Measurements from ENCODE around the gene CARNS1. TPM values are rescaled to one million over a fixed set of nuclear protein-coding genes. Genes with fewer than 3 reads are reported as not detected.

Gene CARNS1
- total and polyA plus RNA-seq, 2 of the 8 experiments (the other 6 are each of a cell fraction or from before 2014, with no cell fraction given), result 0.82 to 1.1 TPM

DNA sequence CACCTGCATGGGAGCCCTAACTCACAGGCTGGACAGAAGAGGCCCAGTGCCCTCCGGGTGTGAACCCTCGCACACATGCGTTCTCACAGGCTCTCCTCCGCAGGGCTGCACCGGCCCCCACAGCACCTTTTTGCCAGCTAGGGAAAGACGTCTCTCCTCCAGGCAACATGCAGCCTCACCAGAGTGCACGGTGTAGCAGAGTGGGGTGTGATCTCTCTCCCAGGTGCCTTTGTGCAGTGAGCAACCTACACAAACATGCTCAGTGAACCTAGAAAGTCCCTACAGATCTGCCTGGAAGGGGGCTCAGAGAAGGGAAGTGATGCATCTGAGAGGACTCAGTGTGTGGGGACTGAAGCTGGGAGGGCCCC is 3.7 kb upstream of the CARNS1 start:
- Histone ChIP-seq H3K14ac (ENCODE audit: insufficient read length) (no peak overlapping the region), H3K79me2 (ENCODE audit: control insufficient read depth in 1 of 2, insufficient read depth in 2 of 2, low read length in 2 of 2) (no peaks in the 10 kb centered on the region), H2BK5ac (ENCODE audit: low read depth, low read length) (no peak overlapping the region), H3K9ac (replicated peaks in 1 of 4; ENCODE audit: extremely low read depth in 1 of 4, low read depth in 3 of 4, low read length in 3 of 4) (0 out of 7 replicates have a peak overlapping the region, but pooled peaks of 1 of the 4 experiments have one; percentile 10), H4K8ac (ENCODE audit: extremely low read depth, insufficient read depth, low read length) (no peak overlapping the region), H3K23me2 (ENCODE audit: low read depth, low read length) (0 out of 2 replicates have a peak, but pooled peaks cover 3% of the 10 kb centered on the region), H3K9me3 (ENCODE audit: insufficient read depth in 2 of 2, low read depth in 1 of 2, low read length in 1 of 2) (no peaks in the 10 kb centered on the region), H2BK20ac (ENCODE audit: low read length) (no peak overlapping the region), H2BK12ac (ENCODE audit: low read depth, low read length) (no peak overlapping the region), H3K4ac (replicated peaks; ENCODE audit: insufficient read length, low read depth, low read length) (no peak overlapping the region), H3K23ac (ENCODE audit: insufficient read length) (no peak overlapping the region), H4K91ac (replicated peaks; ENCODE audit: insufficient read length, low read length) (no peak overlapping the region), H2BK120ac (replicated peaks; ENCODE audit: low read depth, low read length) (no peak overlapping the region), H3K4me1 (replicated peaks in 1 of 4; ENCODE audit: control insufficient read depth in 3 of 4, insufficient read depth in 4 of 4, low read length in 3 of 4) (peaks cover 4 to 22% (median 13%) of the 10 kb centered on the region in 4 experiments), H3K4me2 (ENCODE audit: insufficient read depth in 1 of 2, low read depth in 2 of 2, low read length in 2 of 2) (no peak overlapping the region), H2BK15ac (ENCODE audit: low read length) (no peak overlapping the region), H3K27ac (ENCODE audit: low read depth, low read length) (no peak overlapping the region), H4K5ac (ENCODE audit: insufficient read length, low read depth, low read length) (no peak overlapping the region), H3K56ac (replicated peaks; ENCODE audit: insufficient read length, low read depth, low read length) (no peak overlapping the region), H4K20me1 (replicated peaks in 1 of 2; ENCODE audit: control insufficient read depth in 1 of 2, insufficient read depth in 2 of 2, low read length in 2 of 2) (no peaks in the 10 kb centered on the region), H2AK5ac (ENCODE audit: low read depth, low read length) (0 out of 2 replicates have a peak overlapping the region, but pooled peaks have one; percentile 16), H3K79me1 (ENCODE audit: low read depth, low read length) (no peaks in the 10 kb centered on the region), H3K36me3 (ENCODE audit: control insufficient read depth in 2 of 4, insufficient read depth in 4 of 4, low read length in 3 of 4) (no peaks in the 10 kb centered on the region), H3K27me3 (replicated peaks in 1 of 4; ENCODE audit: control insufficient read depth in 3 of 4, extremely low read depth in 1 of 4, insufficient read depth in 3 of 4, low read length in 3 of 4) (peaks cover 0 to 16% (median 5%) of the 10 kb centered on the region in 4 experiments; a peak in 4 of 7 replicates), H2AFZ (ENCODE audit: low read length) (no peak overlapping the region), H3K18ac (ENCODE audit: extremely low read depth, low read length) (no peak overlapping the region; the same call in 1 of the 2 replicates), H3K4me3 (ENCODE audit: extremely low read depth in 1 of 4, insufficient read depth in 2 of 4, low read depth in 3 of 4, low read length in 4 of 4) (no peak overlapping the region)
- WGBS, 2 experiments (ENCODE audit: extremely low coverage in 1 of 2, insufficient coverage in 1 of 2, insufficient read length in 1 of 2, insufficient replicate concordance in 2 of 2, low coverage in 1 of 2, low lambda C conversion rate in 2 of 2, missing lambda C conversion rate in 1 of 2), result 89% methylated on average over 6 of the region's 7 CpGs; no CpG with 5 or more reads in 1 of the 2 experiments
- TF ChIP-seq EP300 (IDR thresholded peaks at IDR 0.05; ENCODE audit: borderline replicate concordance in 1 of 2, low read depth in 2 of 2, low read length in 2 of 2) (no peak), TEAD4 (IDR thresholded peaks at IDR 0.05; ENCODE audit: low read depth, low read length) (no peak), HDAC6 (IDR thresholded peaks at IDR 0.05; ENCODE audit: low read depth, low read length) (no peak), MAFK (IDR thresholded peaks at IDR 0.05; ENCODE audit: low read depth, low read length) (no peak), SP1 (IDR thresholded peaks at IDR 0.05; ENCODE audit: low read depth, low read length) (no peak)
- TF ChIP-seq, protein P1, sequence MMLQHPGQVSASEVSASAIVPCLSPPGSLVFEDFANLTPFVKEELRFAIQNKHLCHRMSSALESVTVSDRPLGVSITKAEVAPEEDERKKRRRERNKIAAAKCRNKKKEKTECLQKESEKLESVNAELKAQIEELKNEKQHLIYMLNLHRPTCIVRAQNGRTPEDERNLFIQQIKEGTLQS (IDR thresholded peaks at IDR 0.05; ENCODE audit: insufficient read depth, low read depth, low read length), result no peak
- FAIRE-seq, result no peak
- no peak for DNase-seq (ENCODE audit: low read depth in 1 of 2, low spot score in 2 of 2)
- POLR2A ChIA-PET (ENCODE audit: partially characterized antibody), result interaction anchor here (0.7 to 2.6 kb wide), 9 partner anchors 9 to 81 kb away, joined by 3 to 8 read pairs (median 4); partner anchors contain the start of genes RAD9A and RPS6KB2
- CTCF ChIA-PET (ENCODE audit: partially characterized antibody), result interaction anchor here (0.9 to 2.5 kb wide), 6 partner anchors 11 to 66 kb away, joined by 3 to 7 read pairs (median 4); partner anchors contain the start of genes PPP1CA, PTPRCAP and TMEM134
